T-helper 2 cell treated with Interferon-gamma antibody and Interleukin-4, amounts not matched to agents 5 μg/mL and 100 μg/mL, for 36 hours (primary cell): ENCODE measurements around the gene S100PBP.
"Not testable (repeated sequence)": the region's sequence is repeated elsewhere in the genome, so short reads cannot be mapped to it uniquely, and the experiment has no call there.

Experiments used
- DNase-seq: peaks from one replicate; pipeline ENCODE4 v3.0.0; 2021; ENCODE audit warnings: low spot score
- H3K27ac Mint-ChIP-seq: one replicate; pipeline ENCODE4 v1.8.0; 2021; ENCODE audit warnings: mild to moderate bottlenecking, mixed read lengths
- H3K27me3 Mint-ChIP-seq: one replicate; pipeline ENCODE4 v1.8.0; 2021; ENCODE audit warnings: low read depth, mixed read lengths
- H3K36me3 Mint-ChIP-seq: one replicate; pipeline ENCODE4 v1.8.0; 2021; ENCODE audit warnings: low read depth, mixed read lengths
- H3K4me1 Mint-ChIP-seq: one replicate; pipeline ENCODE4 v1.8.0; 2021; ENCODE audit warnings: low read depth, mixed read lengths
- H3K4me3 Mint-ChIP-seq: one replicate; pipeline ENCODE4 v1.8.0; 2022; ENCODE audit warnings: mild to moderate bottlenecking, moderate library complexity, mixed read lengths
- H3K9me3 Mint-ChIP-seq: one replicate; pipeline ENCODE4 v1.8.0; 2021; ENCODE audit warnings: mixed read lengths

Gene S100PBP

GRCh38 chr1:32775640-32776337 lies 41.7 kb upstream of the S100PBP start:
- H3K4me3 Mint-ChIP-seq = no peak overlapping the region
- no peak for DNase-seq
- H3K9me3 Mint-ChIP-seq = no peaks in the 10 kb centered on the region
- peak overlapping the region; percentile 20 for H3K27ac Mint-ChIP-seq
- peaks cover 4% of the 10 kb centered on the region for H3K4me1 Mint-ChIP-seq
- no peaks in the 10 kb centered on the region for H3K27me3 Mint-ChIP-seq
- H3K36me3 Mint-ChIP-seq = peaks cover 40% of the 10 kb centered on the region

- Mint-ChIP-seq H3K4me1 (peaks cover 2% of the 10 kb centered on the region), H3K9me3 (no peaks in the 10 kb centered on the region), H3K27ac (no peak overlapping the region), H3K36me3 (peaks cover 59% of the 10 kb centered on the region), H3K27me3 (no peaks in the 10 kb centered on the region), H3K4me3 (no peak overlapping the region)
- DNase-seq = no peak
These were observed 38.2 kb upstream of the S100PBP start for GRCh38 chr1:32779242-32779641.

GRCh38 chr1:32780005-32780404 lies 37.4 kb upstream of the S100PBP start:
- DNase-seq = no peak
- Mint-ChIP-seq H3K36me3 (peaks cover 60% of the 10 kb centered on the region), H3K27ac (no peak overlapping the region), H3K4me1 (no peaks in the 10 kb centered on the region), H3K27me3 (no peaks in the 10 kb centered on the region), H3K9me3 (no peaks in the 10 kb centered on the region), H3K4me3 (no peak overlapping the region)

- H3K4me3 Mint-ChIP-seq = no peak overlapping the region
- DNase-seq = no peak
- no peak overlapping the region for H3K27ac Mint-ChIP-seq
These were observed 36.7 kb upstream of the S100PBP start for GRCh38 chr1:32780628-32781234.

GRCh38 chr1:32782086-32782485 lies 35.4 kb upstream of the S100PBP start:
- Mint-ChIP-seq H3K27me3 (no peaks in the 10 kb centered on the region), H3K4me1 (peaks cover 4% of the 10 kb centered on the region), H3K9me3 (no peaks in the 10 kb centered on the region), H3K36me3 (peaks cover 60% of the 10 kb centered on the region), H3K27ac (no peak overlapping the region), H3K4me3 (no peak overlapping the region)
- no peak for DNase-seq

More at GRCh38 chr1:32780628-32781234, 36.7 kb upstream of the S100PBP start:
- peaks cover 56% of the 10 kb centered on the region for H3K36me3 Mint-ChIP-seq
- no peaks in the 10 kb centered on the region for H3K27me3 Mint-ChIP-seq
- no peaks in the 10 kb centered on the region for H3K4me1 Mint-ChIP-seq
- no peaks in the 10 kb centered on the region for H3K9me3 Mint-ChIP-seq

GRCh38 chr1:32783851-32784250 lies 33.6 kb upstream of the S100PBP start:
- no peak for DNase-seq
- H3K27me3 Mint-ChIP-seq = no peaks in the 10 kb centered on the region
- no peaks in the 10 kb centered on the region for H3K9me3 Mint-ChIP-seq
- H3K4me3 Mint-ChIP-seq = no peak overlapping the region
- H3K4me1 Mint-ChIP-seq = peaks cover 5% of the 10 kb centered on the region
- H3K27ac Mint-ChIP-seq = no peak overlapping the region
- peaks cover 56% of the 10 kb centered on the region for H3K36me3 Mint-ChIP-seq

- H3K9me3 Mint-ChIP-seq = no peaks in the 10 kb centered on the region
- H3K4me1 Mint-ChIP-seq = peaks cover 5% of the 10 kb centered on the region
- H3K27me3 Mint-ChIP-seq = no peaks in the 10 kb centered on the region
- DNase-seq = no peak
- peaks cover 52% of the 10 kb centered on the region for H3K36me3 Mint-ChIP-seq
- no peak overlapping the region for H3K27ac Mint-ChIP-seq
- H3K4me3 Mint-ChIP-seq = no peak overlapping the region
These were observed 32.6 kb upstream of the S100PBP start for GRCh38 chr1:32784817-32785216.

- H3K36me3 Mint-ChIP-seq = peaks cover 47% of the 10 kb centered on the region
- H3K27ac Mint-ChIP-seq = no peak overlapping the region
- no peak overlapping the region for H3K4me3 Mint-ChIP-seq
- peaks cover 5% of the 10 kb centered on the region for H3K4me1 Mint-ChIP-seq
- no peaks in the 10 kb centered on the region for H3K27me3 Mint-ChIP-seq
- H3K9me3 Mint-ChIP-seq = no peaks in the 10 kb centered on the region
- DNase-seq = no peak
These were observed 30.6 kb upstream of the S100PBP start for GRCh38 chr1:32786856-32787255.

- not testable (repeated sequence) for H3K4me3 Mint-ChIP-seq, DNase-seq, H3K27ac Mint-ChIP-seq, H3K27me3 Mint-ChIP-seq, H3K9me3 Mint-ChIP-seq
- H3K4me1 Mint-ChIP-seq = peaks cover 12% of the 10 kb centered on the region
- H3K36me3 Mint-ChIP-seq = peaks cover 49% of the 10 kb centered on the region
These were observed 28.1 kb upstream of the S100PBP start for GRCh38 chr1:32789356-32789755.

- no peak overlapping the region for H3K27ac Mint-ChIP-seq
- no peaks in the 10 kb centered on the region for H3K27me3 Mint-ChIP-seq
- no peaks in the 10 kb centered on the region for H3K9me3 Mint-ChIP-seq
- no peak for DNase-seq
- H3K36me3 Mint-ChIP-seq = peaks cover 40% of the 10 kb centered on the region
- H3K4me1 Mint-ChIP-seq = peaks cover 8% of the 10 kb centered on the region
- no peak overlapping the region for H3K4me3 Mint-ChIP-seq
These were observed 25.6 kb upstream of the S100PBP start for GRCh38 chr1:32791881-32792280.

GRCh38 chr1:32795763-32796162 lies 21.7 kb upstream of the S100PBP start:
- DNase-seq, H3K27ac Mint-ChIP-seq, H3K9me3 Mint-ChIP-seq, H3K27me3 Mint-ChIP-seq, H3K4me3 Mint-ChIP-seq: not testable (repeated sequence)
- peaks cover 55% of the 10 kb centered on the region for H3K36me3 Mint-ChIP-seq
- H3K4me1 Mint-ChIP-seq = peaks cover 31% of the 10 kb centered on the region

GRCh38 chr1:32797456-32797855 lies 20.0 kb upstream of the S100PBP start:
- H3K4me3 Mint-ChIP-seq = no peak overlapping the region
- H3K9me3 Mint-ChIP-seq = no peaks in the 10 kb centered on the region
- H3K4me1 Mint-ChIP-seq = peaks cover 43% of the 10 kb centered on the region
- no peaks in the 10 kb centered on the region for H3K27me3 Mint-ChIP-seq
- H3K27ac Mint-ChIP-seq = peak overlapping the region; percentile 56
- no peak for DNase-seq
- peaks cover 56% of the 10 kb centered on the region for H3K36me3 Mint-ChIP-seq

GRCh38 chr1:32798191-32798590 lies 19.3 kb upstream of the S100PBP start:
- Mint-ChIP-seq H3K36me3 (peaks cover 52% of the 10 kb centered on the region), H3K9me3 (no peaks in the 10 kb centered on the region), H3K4me1 (peaks cover 44% of the 10 kb centered on the region), H3K27ac (peak overlapping the region; percentile 43), H3K4me3 (peak overlapping the region; percentile 35), H3K27me3 (no peaks in the 10 kb centered on the region)
- no peak for DNase-seq

GRCh38 chr1:32798679-32799416 lies 18.6 kb upstream of the S100PBP start:
- Mint-ChIP-seq H3K4me1 (peaks cover 41% of the 10 kb centered on the region), H3K4me3 (peak overlapping the region; percentile 52), H3K27me3 (no peaks in the 10 kb centered on the region), H3K36me3 (peaks cover 52% of the 10 kb centered on the region), H3K27ac (peak overlapping the region; percentile 85), H3K9me3 (no peaks in the 10 kb centered on the region)
- peak; percentile 55 for DNase-seq
